ENCODE results near the gene HNRNPUL1. TPM values are rescaled to one million over a fixed set of nuclear protein-coding genes. Genes with fewer than 3 reads are reported as not detected.
"Not testable (repeated sequence)": the region's sequence is repeated elsewhere in the genome, so short reads cannot be mapped to it uniquely, and the experiment has no call there.

The HNRNPUL1 gene
- total and polyA plus RNA-seq, 4 donors, result 64.3 to 190 (median 136) TPM

DNA sequence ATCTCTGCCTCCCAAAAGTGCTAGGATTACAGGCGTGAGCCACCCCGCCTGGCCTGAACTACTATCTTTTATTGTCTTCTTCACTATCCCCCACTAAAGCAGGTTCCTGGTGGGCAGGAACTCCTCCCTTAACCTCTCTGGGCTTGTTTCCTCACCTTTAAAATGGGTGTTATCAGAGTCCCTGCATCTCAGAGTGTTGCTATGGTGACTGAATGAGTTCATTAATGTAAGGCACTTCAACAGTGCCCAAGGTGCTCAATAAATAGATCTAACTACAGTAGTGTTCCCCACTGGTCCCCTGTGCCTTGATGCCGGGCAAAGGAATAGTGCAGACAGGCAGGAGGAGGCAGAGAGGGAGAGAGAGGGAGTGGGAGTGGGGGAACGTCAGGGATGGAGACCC lies 66.3 kb downstream of the HNRNPUL1 start:
- no peak overlapping the region for H3K4me3 ChIP-seq (ENCODE audit: low read depth, low read length)
- H3K9me3 ChIP-seq (ENCODE audit: control insufficient read depth, insufficient read depth, low read length), result no peaks in the 10 kb centered on the region
- H3K27ac ChIP-seq (ENCODE audit: low read depth, low read length), result no peak overlapping the region
- 71% methylated on average over 4 of the region's 4 CpGs for WGBS (ENCODE audit: insufficient coverage)
- peaks cover 12% of the 10 kb centered on the region for H3K36me3 ChIP-seq (ENCODE audit: control insufficient read depth, insufficient read depth, low read length)
- H3K27me3 ChIP-seq (ENCODE audit: control insufficient read depth, insufficient read depth, low read length), result peaks cover 5% of the 10 kb centered on the region
- peak in 1 of 6 donors; percentile 69 for DNase-seq (ENCODE audit: low read depth in 4 of 6, low spot score in 6 of 6)
- peaks cover 45% of the 10 kb centered on the region for H3K4me1 ChIP-seq (ENCODE audit: control insufficient read depth, insufficient read depth, low read length)

DNA sequence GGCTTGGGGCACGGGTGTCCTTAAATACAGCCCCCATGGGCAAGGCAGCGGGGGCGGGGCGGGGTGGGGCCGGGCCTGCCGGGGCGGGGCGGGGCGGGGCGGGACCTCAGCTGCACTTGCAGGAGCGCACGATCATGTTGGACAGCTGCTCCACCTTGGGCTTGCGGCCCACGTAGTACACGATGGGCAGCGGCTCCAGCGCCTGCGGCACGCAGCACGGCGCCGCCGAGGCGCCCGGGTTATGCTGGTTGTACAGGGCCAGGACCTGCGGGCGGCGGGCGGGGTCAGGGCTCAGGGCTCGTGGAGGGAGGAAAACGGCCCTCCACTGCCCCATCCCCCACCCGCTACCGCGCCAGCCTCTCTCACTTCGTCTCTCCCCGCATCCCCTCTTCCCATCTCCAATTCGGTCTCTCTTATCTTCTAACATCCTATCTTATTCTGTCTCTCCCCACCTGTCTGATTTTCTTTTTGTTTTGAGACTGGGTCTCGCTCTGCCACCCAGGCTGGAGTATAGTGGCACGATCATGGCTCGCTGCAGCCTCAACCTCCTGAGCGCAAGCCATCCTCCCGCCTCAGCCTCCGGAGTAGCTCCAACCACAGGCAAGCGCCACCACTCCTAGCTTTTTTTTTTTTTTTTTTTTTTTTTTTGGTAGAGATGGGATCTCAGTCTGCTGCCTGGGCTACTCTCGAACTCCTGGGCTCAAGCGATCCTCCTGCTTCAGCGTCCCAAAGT lies 66.9 kb downstream of the HNRNPUL1 start:
- Histone ChIP-seq H3K27me3 (ENCODE audit: control insufficient read depth, insufficient read depth, low read length) (peaks cover 5% of the 10 kb centered on the region), H3K27ac (ENCODE audit: low read depth, low read length) (no peak overlapping the region), H3K36me3 (ENCODE audit: control insufficient read depth, insufficient read depth, low read length) (peaks cover 9% of the 10 kb centered on the region), H3K9me3 (ENCODE audit: control insufficient read depth, insufficient read depth, low read length) (no peaks in the 10 kb centered on the region), H3K4me1 (ENCODE audit: control insufficient read depth, insufficient read depth, low read length) (peaks cover 39% of the 10 kb centered on the region), H3K4me3 (ENCODE audit: low read depth, low read length) (no peak overlapping the region)
- DNase-seq (ENCODE audit: low read depth in 4 of 6, low spot score in 6 of 6), result peak in 1 of 6 donors; percentile 21
- WGBS (ENCODE audit: insufficient coverage), result 19% methylated on average over 37 of the region's 47 CpGs

DNA sequence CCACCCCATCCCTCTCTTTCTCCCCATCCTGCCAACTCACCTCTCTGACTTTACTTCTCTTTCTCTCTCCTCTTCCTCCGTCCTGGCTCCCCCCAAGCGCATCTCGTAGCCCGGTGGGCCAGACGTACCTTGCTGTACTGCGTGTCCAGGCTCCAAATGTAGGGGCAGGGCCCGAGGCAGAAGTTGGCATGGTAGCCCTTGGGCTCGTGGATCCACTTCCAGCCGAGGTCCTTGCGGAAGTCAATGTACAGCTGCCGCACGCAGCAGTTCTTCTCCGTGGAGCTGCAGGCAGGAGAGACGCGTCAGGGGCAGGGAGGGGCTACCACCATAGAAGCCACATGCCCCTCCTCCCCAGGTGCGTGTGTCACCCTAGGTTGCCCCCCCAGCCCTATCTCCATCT lies 67.8 kb downstream of the HNRNPUL1 start:
- Histone ChIP-seq H3K4me3 (ENCODE audit: low read depth, low read length) (no peak overlapping the region), H3K9me3 (ENCODE audit: control insufficient read depth, insufficient read depth, low read length) (no peaks in the 10 kb centered on the region), H3K4me1 (ENCODE audit: control insufficient read depth, insufficient read depth, low read length) (peaks cover 30% of the 10 kb centered on the region), H3K36me3 (ENCODE audit: control insufficient read depth, insufficient read depth, low read length) (peaks cover 9% of the 10 kb centered on the region), H3K27ac (ENCODE audit: low read depth, low read length) (no peak overlapping the region), H3K27me3 (ENCODE audit: control insufficient read depth, insufficient read depth, low read length) (peaks cover 4% of the 10 kb centered on the region)
- no peak for DNase-seq (ENCODE audit: low read depth in 4 of 6, low spot score in 6 of 6)
- 72% methylated on average over 15 of the region's 16 CpGs for WGBS (ENCODE audit: insufficient coverage)

DNA sequence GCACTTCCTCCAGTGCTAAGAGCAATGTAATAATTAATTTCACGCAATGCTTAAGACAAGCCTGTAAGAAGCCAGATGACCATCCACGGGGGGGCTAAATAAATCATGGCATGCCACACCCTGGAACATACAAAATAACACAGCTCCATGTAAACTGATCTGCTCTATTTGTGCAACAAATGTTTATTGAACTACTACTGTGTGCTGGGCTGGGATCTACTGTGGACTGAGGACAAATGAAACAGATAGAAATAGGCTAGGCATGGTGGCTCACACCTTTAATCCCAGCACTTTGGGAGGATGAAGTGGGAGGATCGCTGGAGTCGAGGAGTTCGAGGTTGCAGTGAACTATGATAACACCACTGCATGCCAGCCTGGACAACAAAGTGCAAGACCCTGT lies 68.3 kb downstream of the HNRNPUL1 start:
- Histone ChIP-seq H3K27ac (ENCODE audit: low read depth, low read length) (no peak overlapping the region), H3K4me1 (ENCODE audit: control insufficient read depth, insufficient read depth, low read length) (peaks cover 26% of the 10 kb centered on the region), H3K27me3 (ENCODE audit: control insufficient read depth, insufficient read depth, low read length) (no peaks in the 10 kb centered on the region), H3K36me3 (ENCODE audit: control insufficient read depth, insufficient read depth, low read length) (peaks cover 5% of the 10 kb centered on the region), H3K9me3 (ENCODE audit: control insufficient read depth, insufficient read depth, low read length) (no peaks in the 10 kb centered on the region), H3K4me3 (ENCODE audit: low read depth, low read length) (no peak overlapping the region)
- no peak for DNase-seq (ENCODE audit: low read depth in 4 of 6, low spot score in 6 of 6)
- 86% methylated on average over 5 of the region's 5 CpGs for WGBS (ENCODE audit: insufficient coverage)

DNA sequence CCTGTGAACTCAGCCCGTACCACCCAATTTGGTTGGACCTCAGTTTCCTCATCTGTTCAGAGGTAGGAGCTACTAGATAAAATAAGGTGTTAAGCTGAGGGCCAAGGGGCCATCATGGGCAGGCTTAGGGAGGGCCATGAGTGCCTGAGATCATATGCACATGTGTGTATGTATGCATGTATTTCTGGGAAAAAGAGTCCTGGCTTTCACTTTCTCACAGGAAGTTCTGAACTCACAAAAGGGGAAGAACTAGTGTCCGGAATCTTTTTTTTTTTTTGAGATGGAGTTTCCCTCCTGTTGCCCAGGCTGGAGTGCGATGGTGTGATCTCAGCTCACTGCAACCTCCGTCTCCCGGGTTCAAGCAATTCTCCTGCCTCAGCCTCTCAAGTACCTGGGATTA lies 70.6 kb downstream of the HNRNPUL1 start:
- H3K4me1 ChIP-seq (ENCODE audit: control insufficient read depth, insufficient read depth, low read length), result peaks cover 12% of the 10 kb centered on the region
- H3K27me3 ChIP-seq (ENCODE audit: control insufficient read depth, insufficient read depth, low read length), result no peaks in the 10 kb centered on the region
- no peak for DNase-seq (ENCODE audit: low read depth in 4 of 6, low spot score in 6 of 6)
- 100% methylated on average over 1 of the region's 5 CpGs for WGBS (ENCODE audit: insufficient coverage)
- peaks cover 5% of the 10 kb centered on the region for H3K36me3 ChIP-seq (ENCODE audit: control insufficient read depth, insufficient read depth, low read length)
- H3K9me3 ChIP-seq (ENCODE audit: control insufficient read depth, insufficient read depth, low read length), result no peaks in the 10 kb centered on the region
- no peak overlapping the region for H3K27ac ChIP-seq (ENCODE audit: low read depth, low read length)
- no peak overlapping the region for H3K4me3 ChIP-seq (ENCODE audit: low read depth, low read length)

DNA sequence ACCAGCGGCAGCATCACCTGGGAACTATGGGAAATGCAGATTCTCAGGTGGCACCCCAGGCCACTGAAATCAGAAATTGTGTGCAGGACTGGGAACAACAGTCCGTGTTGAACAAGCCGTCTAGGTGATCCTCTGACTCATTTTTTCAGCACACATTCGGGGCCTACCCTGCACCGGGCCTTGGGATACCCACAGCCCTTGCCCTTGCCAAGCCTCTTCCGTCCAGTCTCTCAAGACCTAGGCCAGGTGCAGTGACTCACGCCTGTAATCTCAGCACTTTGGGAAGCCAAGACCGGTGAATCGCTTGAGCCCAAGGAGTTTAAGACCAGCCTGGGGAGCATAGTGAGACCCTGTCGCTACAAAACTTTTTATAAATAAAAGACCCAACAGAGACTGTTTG lies 71.3 kb downstream of the HNRNPUL1 start:
- H3K36me3 ChIP-seq (ENCODE audit: control insufficient read depth, insufficient read depth, low read length), result peaks cover 9% of the 10 kb centered on the region
- DNase-seq (ENCODE audit: low read depth in 4 of 6, low spot score in 6 of 6), result no peak
- no peak overlapping the region for H3K4me3 ChIP-seq (ENCODE audit: low read depth, low read length)
- no peaks in the 10 kb centered on the region for H3K9me3 ChIP-seq (ENCODE audit: control insufficient read depth, insufficient read depth, low read length)
- H3K4me1 ChIP-seq (ENCODE audit: control insufficient read depth, insufficient read depth, low read length), result peaks cover 8% of the 10 kb centered on the region
- 92% methylated on average over 9 of the region's 10 CpGs for WGBS (ENCODE audit: insufficient coverage)
- H3K27ac ChIP-seq (ENCODE audit: low read depth, low read length), result no peak overlapping the region
- H3K27me3 ChIP-seq (ENCODE audit: control insufficient read depth, insufficient read depth, low read length), result no peaks in the 10 kb centered on the region

DNA sequence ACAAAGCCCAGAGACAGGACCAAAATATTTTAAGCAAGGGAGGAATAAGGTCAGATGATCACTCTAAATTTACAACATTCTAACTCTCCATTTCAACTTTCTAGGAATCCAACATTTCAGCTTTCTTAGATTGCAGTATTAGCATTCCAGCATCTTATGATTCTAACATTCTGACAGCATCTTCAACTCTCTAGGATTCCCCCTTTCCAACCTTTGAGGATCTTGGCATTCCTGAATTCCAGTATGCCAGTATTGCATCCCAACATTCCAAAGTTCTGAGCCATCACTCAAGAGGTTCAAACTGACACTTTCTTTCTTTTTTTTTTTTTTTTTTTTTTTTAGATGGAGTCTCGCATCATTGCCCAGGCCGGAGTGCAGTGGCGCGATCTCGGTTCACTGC lies 75.8 kb downstream of the HNRNPUL1 start:
- no peak for DNase-seq (ENCODE audit: low read depth in 4 of 6, low spot score in 6 of 6)
- H3K27me3 ChIP-seq (ENCODE audit: control insufficient read depth, insufficient read depth, low read length), result no peaks in the 10 kb centered on the region
- peaks cover 20% of the 10 kb centered on the region for H3K36me3 ChIP-seq (ENCODE audit: control insufficient read depth, insufficient read depth, low read length)
- no peaks in the 10 kb centered on the region for H3K9me3 ChIP-seq (ENCODE audit: control insufficient read depth, insufficient read depth, low read length)
- H3K27ac ChIP-seq (ENCODE audit: low read depth, low read length), result no peak overlapping the region
- H3K4me3 ChIP-seq (ENCODE audit: low read depth, low read length), result no peak overlapping the region
- no peaks in the 10 kb centered on the region for H3K4me1 ChIP-seq (ENCODE audit: control insufficient read depth, insufficient read depth, low read length)
- 100% methylated on average over 5 of the region's 5 CpGs for WGBS (ENCODE audit: insufficient coverage)

DNA sequence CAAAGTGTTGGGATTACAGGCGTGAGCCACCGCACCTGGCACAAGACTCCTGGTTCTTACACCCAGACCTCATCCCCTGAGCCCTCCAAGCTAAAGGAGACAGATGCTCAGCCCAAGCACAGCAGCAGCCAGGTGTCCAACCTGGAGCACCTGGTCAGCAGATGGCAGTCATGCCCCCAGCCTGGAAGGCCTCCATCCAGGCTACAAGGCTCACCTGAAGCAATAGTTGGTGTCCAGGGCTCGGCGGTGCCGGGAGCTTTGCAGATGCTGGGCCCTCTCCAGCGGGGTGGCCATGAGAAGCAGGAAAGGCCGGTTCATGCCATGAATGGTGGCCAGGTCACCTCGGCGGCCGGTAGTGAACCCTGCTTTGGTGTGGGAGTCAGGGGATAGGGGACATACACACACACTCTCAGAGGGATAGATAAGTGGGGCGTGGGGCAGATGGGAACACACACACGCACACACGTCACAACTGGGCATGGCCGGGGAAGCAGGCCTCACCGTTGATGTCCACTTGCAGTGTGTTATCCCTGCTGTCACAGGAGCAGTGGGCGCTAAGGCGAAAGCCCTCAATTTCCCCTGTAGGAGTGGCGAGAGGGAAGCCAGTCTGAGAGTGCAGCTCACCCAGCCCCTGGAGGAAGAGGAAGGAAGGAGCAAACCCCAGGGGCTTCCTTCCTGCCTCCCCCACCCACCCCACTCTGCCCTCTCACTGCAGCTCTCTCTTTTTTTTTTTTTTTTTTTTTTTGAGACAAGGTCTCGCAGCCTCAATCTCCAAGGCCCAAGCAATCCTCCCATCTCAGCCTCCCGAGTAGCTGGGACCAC lies 77.7 kb downstream of the HNRNPUL1 start:
- Histone ChIP-seq H3K27ac (ENCODE audit: low read depth, low read length) (no peak overlapping the region), H3K27me3 (ENCODE audit: control insufficient read depth, insufficient read depth, low read length) (no peaks in the 10 kb centered on the region), H3K9me3 (ENCODE audit: control insufficient read depth, insufficient read depth, low read length) (no peaks in the 10 kb centered on the region), H3K4me1 (ENCODE audit: control insufficient read depth, insufficient read depth, low read length) (no peaks in the 10 kb centered on the region), H3K4me3 (ENCODE audit: low read depth, low read length) (no peak overlapping the region), H3K36me3 (ENCODE audit: control insufficient read depth, insufficient read depth, low read length) (peaks cover 22% of the 10 kb centered on the region)
- WGBS (ENCODE audit: insufficient coverage), result 91% methylated on average over 13 of the region's 20 CpGs
- DNase-seq (ENCODE audit: low read depth in 4 of 6, low spot score in 6 of 6), result no peak

DNA sequence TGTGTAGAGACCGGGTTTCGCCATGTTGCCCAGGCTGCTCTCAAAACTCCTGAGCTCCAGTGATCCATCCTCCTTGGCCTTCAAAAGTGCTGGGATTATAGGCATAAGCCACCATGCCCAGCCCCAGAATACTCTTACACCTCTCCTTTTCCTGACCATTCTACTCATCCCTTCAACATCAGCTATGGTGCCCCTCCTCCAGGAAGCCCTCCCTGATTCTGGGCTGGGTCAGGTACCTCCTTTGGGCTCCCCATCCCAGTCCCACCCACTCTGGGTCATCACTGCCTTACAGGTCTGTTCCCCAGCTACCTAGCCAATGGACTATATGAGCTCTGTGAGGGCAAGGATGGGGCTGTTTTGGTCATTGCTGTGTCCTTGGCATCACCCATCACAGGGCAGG lies 80.0 kb downstream of the HNRNPUL1 start:
- DNase-seq (ENCODE audit: low read depth in 4 of 6, low spot score in 6 of 6), result no peak
- no peaks in the 10 kb centered on the region for H3K27me3 ChIP-seq (ENCODE audit: control insufficient read depth, insufficient read depth, low read length)
- H3K36me3 ChIP-seq (ENCODE audit: control insufficient read depth, insufficient read depth, low read length), result peaks cover 24% of the 10 kb centered on the region
- H3K9me3 ChIP-seq (ENCODE audit: control insufficient read depth, insufficient read depth, low read length), result no peaks in the 10 kb centered on the region
- H3K4me3 ChIP-seq (ENCODE audit: low read depth, low read length), result no peak overlapping the region
- WGBS (ENCODE audit: insufficient coverage), result 100% methylated on average over 2 of the region's 2 CpGs
- no peaks in the 10 kb centered on the region for H3K4me1 ChIP-seq (ENCODE audit: control insufficient read depth, insufficient read depth, low read length)
- H3K27ac ChIP-seq (ENCODE audit: low read depth, low read length), result no peak overlapping the region

DNA sequence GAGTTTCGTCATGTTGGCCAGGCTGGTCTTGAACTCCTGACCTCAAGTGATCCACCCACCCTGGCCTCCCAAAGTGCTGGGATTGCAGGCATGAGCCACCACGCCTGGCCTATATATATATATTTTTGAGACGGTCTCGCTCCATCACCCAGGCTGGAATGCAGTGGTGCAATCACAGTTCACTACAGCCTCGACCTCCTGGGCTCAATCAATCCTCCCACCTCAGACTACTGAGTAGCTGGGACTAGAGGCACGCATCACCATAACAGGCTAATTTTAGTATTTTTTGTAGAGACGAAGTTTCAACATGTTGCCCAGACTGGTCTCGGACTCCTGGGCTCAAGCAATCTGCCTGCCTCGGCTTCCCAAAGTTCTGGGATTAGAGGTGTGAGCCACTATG lies 82.7 kb downstream of the HNRNPUL1 start:
- H3K36me3 ChIP-seq (ENCODE audit: control insufficient read depth, insufficient read depth, low read length), result peaks cover 16% of the 10 kb centered on the region
- DNase-seq (ENCODE audit: low read depth in 4 of 6, low spot score in 6 of 6); H3K9me3 ChIP-seq (ENCODE audit: control insufficient read depth, insufficient read depth, low read length); H3K4me3 ChIP-seq (ENCODE audit: low read depth, low read length); H3K27ac ChIP-seq (ENCODE audit: low read depth, low read length): not testable (repeated sequence)
- WGBS (ENCODE audit: insufficient coverage), result no CpG with 5 or more reads among the region's 9 CpGs
- peaks cover 15% of the 10 kb centered on the region for H3K27me3 ChIP-seq (ENCODE audit: control insufficient read depth, insufficient read depth, low read length)
- H3K4me1 ChIP-seq (ENCODE audit: control insufficient read depth, insufficient read depth, low read length), result peaks cover 14% of the 10 kb centered on the region

Measured in spinal cord (tissue), 10 donors.